OCI-LY1 (cell line): ENCODE results near the gene ROR2.

ENCODE experiments used
- CTCF ChIP-seq: fragments of 200-600 bp; sonication (generic), shearing (Covaris generic); IDR thresholded peaks from 2 replicates; pipeline ENCODE4 v1.5.1; 2017; ENCODE audit warnings: mild to moderate bottlenecking, antibody characterized with exemption, low read length, moderate library complexity, mixed read lengths
- EZH2 ChIP-seq: fragments of 200-600 bp; sonication (generic), shearing (Covaris generic); IDR thresholded peaks from 2 replicates; pipeline ENCODE4 v1.8.0; 2017; ENCODE audit warnings: borderline replicate concordance, mixed run types, mild to moderate bottlenecking, antibody characterized with exemption, low read length, moderate library complexity, mixed read lengths

- TF ChIP-seq CTCF (no peak), EZH2 (no peak)
Observed at GRCh38 chr9:91809581-91810285, 140.3 kb downstream of the ROR2 start.
